Measurements from ENCODE around the gene CTSE.

The CTSE gene

DNA sequence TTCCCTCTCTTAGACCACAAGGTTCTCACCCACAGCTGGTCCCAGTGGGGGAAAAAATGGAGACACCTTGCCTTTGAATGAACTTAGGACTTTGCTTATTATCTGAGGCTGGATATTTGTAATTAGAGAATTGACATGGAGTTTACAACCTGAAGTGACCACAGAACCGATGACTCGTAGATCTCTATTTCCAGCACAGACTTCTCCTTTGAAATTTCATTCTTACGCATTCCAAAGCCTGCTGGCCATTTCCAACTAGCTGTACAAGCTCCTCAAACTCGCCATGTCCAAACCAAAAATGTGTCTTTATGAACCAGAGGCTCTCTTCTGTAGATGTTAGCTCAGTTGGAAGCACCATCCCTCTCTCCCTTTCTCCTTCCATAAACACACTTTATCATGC is 32.5 kb downstream of the CTSE start:
- DNase-seq (ENCODE audit: low read depth): no peak

DNA sequence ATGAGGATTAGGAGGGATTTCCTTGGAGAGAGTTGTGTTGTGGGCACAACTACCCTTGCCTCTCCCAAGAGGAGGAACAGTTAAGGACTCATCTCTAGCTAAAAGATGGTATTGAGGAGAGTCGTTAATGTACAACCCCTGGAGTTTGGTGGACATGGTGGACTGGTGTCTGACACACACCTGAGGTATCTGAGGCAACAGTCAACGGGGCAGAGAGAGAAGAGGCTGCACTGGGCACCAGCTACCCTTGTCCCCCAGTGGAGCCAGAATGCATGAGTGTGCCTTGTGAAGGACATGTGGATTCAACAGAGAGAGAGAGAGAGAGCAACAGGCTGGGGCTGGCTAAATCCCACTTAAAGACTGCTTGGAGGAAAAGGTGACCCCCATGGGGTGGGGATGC is 33.5 kb downstream of the CTSE start:
- DNase-seq (ENCODE audit: low read depth): no peak

DNA sequence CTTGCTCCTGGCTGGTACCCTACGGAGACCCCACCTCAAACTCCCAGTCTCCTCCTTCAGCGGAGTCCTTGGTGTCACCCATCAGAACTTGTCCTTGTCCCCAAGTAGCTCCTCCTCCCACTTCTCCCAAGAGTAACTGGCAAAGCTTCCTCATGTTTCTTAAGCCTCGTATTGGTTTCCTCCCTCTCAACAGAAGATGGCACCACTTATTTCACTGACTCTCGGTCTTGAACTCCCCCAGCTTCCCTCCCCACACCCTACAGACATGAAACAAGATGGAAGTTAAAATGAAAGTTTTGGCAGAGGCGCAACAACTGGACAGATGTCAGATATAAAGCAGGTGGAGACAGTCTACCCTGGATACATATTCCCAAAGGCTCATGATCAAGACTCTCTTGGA is 33.9 kb downstream of the CTSE start:
- DNase-seq (ENCODE audit: low read depth): no peak

DNA sequence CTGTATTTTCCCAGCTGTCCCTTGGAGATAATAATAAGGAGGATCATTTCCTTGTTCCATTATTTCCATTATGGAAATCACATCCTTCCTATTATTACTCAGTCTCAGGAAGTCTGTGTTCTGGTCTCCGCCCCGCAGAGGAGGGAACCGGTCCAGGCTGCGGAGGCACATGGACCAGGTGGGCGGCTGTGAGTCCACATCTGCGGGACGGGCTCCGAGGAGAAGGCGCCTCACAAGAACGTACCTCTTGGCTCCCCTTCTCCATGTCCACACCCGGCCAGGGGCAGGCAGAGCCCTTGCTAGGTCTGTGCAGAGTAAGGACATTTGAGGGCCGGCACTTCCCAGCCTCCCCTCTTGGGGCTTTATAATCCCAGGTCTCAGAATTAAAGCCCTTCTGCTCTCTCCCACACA is 35.1 kb downstream of the CTSE start:
- DNase-seq (ENCODE audit: low read depth): no peak

DNA sequence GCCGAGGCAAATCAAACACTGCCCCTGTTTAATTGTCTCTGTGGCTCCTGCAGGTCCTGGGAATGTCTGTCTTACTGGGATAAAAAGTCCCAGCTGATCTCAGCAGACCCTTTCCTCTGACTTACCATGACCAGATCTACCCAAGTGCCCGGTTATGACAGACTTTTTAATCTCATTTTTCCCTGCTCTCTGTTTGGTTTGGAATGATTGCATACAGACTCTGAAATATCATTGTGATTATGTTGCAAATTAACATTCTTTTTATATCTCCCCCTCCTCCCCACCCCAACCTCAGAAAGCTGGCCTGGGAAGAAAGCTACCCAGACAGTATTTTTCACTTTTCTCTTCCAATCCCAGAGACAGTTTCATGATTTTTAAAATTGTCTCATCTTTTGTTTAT is 36.8 kb downstream of the CTSE start:
- DNase-seq (ENCODE audit: low read depth): no peak

DNA sequence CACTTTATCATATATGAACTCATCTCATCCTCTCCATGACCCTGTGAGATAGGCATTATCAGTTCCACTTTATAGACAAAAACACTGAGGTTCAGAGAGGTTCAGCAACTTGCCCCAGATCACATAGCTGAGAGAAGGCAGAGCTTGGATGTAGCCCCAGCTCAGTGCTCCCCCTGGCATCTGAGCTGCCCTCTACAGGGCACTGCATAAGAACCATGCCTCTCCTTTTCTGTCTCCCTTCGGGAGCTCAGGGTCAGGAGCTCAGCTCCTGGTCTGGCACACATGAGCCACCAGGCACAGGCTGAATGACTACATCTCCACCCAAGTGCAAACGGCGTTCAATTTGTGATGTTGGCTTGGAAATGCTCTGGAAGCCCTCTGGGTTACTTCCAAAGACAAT is 37.4 kb downstream of the CTSE start:
- DNase-seq (ENCODE audit: low read depth): no peak

DNA sequence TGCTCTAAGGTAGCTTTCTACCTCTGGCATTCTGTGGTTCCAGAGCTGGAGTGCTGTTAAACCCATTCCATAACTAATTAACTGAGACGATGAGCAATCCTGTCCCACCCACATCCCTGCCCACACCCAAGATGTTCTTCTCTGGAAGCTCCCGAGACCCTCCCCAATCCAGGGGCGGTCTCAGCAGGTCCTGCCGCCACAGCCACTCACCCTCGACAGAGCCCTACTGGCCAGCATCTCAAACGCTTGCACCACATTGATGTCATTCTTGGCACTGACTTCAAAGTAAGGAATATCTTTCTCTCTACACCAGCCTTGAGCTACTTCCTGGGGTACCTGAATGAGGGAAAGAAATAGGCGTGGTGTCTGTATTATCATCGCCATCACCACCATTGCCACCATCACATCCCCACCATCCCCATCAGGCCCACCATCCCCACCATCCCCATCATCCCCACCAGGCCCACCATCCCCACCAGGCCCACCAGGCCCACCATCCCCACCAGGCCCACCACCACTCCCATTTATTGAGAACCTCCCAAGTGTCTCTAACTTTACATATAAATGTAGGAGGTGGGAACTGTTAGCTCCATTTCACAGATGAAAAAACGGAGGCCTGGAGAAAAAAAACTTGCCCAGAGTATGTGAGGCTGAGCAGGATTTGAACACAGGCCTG is 38.2 kb downstream of the CTSE start:
- no peak for DNase-seq (ENCODE audit: low read depth)

DNA sequence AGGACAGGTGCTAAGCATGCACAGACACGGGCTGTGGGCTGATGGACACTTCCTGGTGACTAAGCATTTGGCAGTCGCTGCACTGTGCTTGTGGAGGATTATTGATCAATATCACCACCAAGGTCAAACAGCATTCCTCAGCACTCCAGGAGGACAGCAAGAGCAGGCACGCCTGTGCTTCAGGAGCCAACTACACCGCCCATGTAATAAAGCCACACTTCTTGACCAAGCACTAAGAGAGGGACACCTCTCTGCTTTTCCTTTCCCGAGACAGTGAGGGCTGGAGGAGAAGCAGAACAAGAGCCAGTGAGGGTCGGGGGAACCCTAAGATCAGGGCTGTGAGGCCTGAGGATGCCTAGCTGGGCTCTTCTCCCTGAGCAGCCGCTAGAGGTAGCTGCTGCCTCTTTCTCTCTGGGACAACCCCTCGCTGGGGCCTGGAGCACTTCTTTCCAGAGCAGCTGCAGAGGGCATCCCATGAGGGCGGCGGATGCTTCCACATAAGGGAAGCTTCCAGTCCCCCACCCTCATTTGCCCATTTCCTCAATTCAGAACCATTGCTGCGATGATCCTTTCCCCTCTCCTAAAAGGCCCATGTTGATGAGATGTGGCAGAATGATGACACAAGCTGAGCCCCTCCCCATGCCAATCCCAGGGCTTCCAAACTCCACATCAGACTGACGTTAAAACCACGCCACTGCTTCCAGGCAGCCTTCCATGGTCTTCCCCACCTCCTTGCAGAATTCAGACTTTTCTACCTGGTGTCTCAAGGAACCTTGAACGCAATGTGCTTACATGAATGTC is 39.6 kb downstream of the CTSE start:
- DNase-seq (ENCODE audit: low read depth): no peak

DNA sequence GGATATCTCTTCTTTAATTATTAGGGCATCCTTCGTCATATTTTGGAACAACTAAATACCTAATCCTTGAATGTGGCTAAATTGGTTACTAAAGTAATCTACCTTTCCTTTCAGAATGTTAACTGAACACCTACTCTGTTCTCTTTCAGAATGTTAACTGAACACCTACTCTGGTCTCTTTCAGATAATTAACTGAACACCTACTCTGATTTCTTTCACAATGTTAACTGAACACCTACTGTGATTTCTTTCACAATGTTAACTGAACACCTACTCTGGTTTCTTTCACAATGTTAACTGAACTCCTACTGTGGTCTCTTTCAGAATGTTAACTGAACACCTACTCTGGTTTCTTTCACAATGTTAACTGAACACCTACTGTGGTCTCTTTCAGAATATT is 42.4 kb downstream of the CTSE start:
- DNase-seq (ENCODE audit: low read depth): no peak

DNA sequence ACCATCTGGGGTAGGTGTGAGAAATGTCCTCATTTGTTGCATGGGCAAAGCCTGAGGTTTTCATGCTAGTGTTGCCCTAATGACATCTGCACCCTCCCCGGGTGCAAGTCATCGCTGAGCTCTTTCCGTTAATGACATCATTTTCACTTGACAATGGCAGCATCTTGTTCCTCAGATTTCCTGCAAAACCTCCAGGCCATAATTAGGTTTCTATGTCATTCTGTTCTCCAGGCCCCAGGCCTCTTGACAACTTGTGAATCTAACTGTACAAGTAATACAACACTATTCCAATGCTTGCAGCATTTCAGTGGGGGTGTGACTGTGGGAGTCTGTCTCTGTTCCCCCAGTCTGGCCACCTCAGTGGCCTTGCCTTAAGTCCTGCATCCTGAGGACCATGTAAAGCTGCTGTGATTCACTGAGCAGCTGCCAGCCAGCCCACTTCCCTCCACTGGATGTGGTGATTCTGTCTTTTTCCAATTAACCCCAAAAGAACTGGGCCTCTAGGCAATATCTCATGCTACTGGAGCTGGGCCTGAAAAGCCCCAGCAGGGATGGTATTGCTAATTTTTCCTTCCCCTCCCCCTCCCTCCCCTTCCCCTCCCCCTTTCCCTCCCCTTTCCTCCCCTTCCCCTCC is 43.3 kb downstream of the CTSE start:
- no peak for DNase-seq (ENCODE audit: low read depth)

DNA sequence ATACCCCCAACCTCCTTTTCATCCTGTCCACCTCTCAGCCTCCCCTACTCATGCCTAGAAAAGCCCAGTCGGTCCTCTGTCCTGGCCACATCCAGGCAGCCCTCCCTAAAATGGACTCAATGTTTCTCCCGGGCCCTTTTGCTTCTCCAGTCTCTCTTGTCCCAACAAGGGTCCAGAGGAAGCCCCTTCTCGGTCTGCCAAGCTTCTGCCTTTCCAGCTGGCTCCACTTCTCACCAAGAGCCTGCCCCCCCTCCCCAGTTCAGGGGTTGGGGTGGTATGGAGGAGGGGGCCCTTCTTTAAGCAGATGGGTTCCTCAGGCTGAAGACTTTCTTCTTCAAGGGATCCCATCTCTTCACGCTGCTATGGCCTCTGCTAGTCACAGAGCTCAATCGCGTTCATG is 44.4 kb downstream of the CTSE start:
- DNase-seq (ENCODE audit: low read depth): no peak

DNA sequence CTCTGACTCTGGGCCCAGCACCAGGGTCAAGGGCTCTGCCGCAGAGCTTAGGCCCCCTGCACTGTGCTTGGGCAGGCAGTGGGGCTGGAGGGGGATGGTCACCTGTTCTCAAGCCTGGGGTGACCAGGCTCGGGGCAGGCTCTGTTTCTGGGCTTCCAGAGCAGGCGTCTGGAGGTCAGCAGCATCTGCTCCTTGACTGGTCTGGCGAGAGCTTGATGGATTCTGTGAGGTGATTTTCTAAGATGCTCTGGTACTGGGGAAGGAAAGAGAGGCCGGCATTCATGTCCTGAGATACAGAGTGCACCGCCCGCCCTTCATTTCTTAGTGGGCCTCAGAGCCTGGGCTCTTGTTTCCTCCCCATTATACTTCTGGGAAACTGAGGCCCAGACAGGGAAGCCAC is 45.0 kb downstream of the CTSE start:
- DNase-seq (ENCODE audit: low read depth): no peak

DNA sequence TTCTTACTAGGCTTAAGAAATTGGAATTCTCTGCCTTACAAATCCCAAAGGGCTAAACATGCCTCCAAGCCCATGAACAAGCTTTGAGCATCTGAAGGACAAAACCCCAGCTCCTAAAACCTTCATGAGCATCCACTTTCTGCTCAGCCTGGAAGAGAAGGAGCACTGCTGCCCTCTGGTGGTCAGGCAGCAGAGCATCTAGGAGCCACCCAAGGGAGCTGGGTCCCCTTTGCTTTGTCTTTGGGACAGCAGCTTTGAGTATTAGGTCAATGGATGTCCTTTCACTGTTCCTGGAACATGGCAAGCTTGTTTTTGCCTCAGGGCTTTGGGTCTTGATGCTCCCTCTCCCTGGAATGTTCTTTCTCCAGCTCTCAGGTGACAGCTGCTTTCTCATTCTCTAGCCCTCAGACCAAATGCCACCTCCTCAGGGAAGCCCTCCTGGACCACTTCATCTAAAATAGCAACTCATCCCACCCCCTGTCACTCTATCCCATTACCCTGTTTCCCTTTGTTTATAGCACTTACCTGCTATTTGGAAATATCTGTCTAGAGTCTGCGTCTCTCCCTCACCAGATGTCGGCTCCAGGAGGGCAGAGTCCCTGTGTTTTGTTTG is 46.2 kb downstream of the CTSE start:
- peak; percentile 60 for DNase-seq (ENCODE audit: low read depth)

DNA sequence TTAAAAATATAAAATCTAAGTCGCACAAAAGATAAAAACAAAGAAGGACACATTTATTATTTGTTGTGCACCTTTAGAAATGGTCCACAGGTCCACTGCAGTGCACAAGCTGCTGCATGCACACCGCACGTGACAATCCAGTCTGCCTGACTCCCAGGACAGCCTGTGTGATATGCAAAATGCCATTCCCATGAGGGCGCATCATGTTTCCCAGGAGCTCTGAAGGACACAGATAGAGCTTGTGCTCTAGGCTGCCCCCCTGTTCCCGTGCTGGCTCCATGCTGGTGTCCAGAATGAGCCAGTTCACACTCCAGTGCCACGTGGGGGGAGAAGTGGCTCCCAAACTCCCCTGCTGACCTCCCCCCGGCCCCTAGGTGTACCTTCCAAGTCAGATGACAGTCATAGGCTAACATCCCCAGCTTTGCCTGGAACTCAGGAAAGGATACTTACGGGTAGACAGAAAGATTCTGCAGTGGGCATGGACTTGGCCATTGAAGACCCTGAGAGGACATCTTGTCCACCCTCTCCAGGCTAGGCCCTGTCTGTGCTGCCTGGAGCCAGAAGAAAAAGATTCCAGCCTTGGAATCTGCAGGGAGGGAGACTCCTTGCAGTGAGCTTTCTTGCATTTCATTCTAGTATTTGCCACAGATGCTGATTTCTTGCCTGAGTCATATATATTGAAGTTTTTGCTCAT is 46.8 kb downstream of the CTSE start:
- DNase-seq (ENCODE audit: low read depth): no peak

DNA sequence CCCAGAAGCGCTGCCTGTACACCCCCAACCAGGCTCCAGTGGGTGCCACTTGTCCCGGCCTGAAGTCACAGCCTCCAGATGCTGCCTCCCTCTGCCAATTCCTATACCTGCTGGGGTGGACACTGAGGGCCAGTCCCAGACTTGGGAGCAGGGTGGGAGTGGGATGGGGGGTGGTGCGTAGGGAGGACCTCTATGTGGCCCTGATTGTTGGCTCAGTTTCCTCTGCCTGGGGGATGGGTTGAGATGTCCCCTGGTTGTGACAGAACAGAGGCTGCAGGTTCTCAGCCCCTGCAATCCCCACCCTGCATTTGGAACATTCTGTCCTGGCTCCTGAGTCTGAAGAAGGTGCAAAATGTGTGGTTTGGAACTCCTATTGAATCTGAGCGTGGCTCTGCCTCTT is 47.7 kb downstream of the CTSE start:
- no peak for DNase-seq (ENCODE audit: low read depth)

DNA sequence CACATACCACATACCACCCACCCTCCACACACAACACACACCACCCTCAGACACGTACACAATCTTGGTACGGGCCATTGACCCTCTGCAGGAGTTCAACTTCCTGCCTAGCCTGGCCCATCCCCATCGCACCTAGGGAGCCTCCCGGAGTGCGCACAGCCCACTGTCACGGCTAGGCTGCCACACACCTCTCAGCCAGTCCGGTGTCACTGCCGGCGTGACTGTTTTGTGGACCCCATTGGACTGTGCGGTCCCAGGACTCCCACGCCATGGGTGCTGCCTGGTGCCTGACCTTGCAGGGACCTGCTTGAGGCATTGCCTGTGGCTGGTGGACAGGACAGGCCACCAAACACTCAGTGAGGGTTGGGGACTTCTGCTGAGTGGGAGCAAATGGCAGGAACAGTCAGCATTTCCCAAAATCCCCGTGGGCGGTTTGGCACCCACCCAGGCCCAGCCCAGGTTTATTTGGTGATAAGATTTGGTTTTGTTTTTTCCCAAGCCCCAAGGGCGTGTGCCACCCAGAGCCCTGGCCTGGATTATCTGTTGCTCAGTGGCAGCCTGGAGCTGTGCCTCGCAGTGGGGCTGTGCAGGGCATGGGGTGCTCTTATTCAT is 48.2 kb downstream of the CTSE start:
- DNase-seq (ENCODE audit: low read depth): no peak

DNA sequence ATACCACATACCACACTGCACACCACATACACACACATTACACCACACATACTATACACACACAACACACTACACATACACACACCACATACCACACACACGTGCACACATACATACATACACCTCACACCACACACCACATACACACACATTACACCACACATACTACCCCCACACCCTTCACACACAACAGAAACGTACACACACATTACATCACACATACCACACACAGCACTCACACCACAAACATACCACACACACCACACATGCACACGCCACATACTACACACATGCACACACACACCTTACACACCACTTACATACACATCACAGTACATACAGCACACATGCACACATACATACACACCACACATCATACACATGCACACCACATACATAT is 49.0 kb downstream of the CTSE start:
- no peak for DNase-seq (ENCODE audit: low read depth)

DNA sequence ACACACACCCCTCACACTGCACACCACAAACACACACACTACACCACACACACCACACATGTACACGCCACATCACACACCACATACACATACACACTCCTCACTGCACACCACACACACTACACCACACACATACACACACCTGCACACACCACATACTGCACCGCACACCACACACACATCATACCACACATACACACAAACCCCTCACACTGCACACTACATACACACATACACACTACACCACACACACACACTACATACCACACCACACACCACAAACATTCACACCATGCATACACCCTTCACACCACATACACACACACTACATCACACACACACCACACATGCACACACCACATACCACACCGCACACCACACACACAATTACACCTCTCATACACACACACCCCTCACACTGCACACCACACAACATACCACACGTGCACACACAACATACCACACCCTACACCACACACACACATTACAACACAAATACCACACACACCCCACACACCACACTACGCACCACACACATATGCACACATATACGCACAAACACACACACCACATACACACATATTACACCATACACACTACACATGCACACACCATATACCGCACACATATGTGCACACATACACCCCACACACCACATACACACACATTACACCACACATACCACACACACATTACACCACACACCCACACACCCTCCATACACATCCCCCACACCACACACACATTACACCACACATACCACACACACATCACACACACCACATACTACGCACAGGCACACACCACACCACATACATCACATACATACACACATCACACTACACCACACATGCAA is 50.1 kb downstream of the CTSE start:
- no peak for DNase-seq (ENCODE audit: low read depth)

DNA sequence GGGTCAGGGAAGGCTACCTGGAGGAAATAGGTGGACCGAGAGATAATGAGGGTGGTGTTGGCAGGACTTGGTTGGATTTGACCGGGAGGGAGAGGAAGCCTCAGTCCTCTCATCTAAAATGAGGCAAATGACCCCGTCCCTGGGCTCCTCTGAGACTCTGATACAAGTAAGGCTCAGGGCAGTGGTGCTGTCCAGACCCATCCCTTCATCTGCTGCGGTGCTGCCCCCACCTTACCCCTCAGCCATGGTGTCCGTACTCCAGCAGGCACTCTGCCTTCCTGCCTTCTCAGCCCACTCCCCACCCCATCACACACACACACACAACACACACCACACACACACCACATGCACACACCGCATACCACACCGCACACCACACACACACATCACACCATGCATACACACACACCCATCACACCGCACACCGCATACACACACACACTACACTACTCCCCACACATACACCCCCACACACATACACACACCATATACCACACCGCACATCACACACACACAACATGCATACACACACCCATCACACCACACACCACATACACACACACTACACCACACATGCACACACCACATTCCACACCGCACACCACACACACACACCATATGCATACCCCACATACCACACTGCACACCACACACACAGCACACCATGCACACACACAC is 51.1 kb downstream of the CTSE start:
- no peak for DNase-seq (ENCODE audit: low read depth)

DNA sequence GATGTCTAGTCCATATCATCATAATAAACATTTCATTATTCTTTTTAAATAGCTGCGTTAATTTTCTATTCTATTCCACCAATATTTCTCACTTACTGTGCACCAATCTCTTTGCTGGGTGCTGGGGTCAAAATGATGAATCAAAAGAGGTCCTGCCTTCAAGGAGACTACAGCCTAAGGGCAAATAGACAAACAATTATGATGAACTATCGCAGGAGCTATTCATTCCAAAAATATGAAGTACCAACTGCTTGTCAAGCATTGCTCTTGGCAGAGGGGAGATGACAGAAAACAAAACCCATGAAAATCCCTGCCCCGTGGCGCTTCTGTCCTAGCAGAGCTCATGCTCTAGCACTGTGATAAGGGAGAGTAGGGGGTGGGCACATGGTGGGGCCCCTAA is 51.6 kb downstream of the CTSE start:
- DNase-seq (ENCODE audit: low read depth): no peak

Data from T follicular helper cell (primary cell).